ENCODE measurements around the gene SDK2.

DNA sequence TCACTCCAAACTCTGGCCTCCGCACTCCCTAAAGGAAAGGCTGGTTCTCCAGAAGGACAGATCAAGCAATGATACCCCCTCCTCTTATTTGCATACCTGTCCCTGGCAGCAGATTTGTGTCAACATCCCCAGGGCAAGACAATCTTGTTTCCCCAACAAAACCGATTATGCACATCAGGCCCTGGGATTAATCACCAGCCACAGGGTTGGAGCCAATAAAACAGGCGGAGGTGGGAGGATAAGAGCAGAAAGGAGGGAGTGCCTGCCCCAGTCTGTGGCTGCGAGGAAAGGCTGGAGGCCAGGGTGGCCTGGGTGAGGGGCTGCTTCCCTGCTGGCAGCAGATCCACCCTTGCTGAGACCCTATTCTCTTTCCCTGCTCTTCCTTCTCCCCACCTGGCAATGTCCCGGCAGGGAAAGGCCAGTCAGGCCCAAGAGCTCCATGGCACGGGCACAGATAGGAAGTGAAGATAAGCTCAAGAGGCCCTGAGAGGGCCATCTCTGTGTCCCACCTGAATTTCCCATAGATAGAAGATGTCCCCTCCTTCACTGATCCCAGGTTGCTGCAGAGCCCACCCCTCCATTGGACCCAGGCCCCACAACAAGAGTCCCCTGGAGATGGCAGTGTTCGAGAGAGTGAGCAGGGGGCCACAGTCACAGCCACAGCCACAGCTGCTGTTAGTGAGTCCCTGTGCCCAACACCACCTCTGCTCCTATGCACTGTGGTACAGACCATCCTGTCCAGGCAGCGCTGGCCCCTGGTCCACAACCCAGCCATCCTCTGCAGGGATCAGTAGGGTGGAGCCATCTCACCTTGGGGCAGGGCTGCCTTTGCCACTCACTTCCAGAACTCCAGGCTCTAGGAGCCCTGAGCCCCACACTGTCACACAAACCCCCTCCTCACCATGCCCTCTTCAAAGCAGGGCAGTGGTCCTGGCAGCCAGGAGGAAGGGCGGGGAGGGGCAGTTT, 137.5 kb downstream of the SDK2 start:
- no peak for TF ChIP-seq POLR2A (IDR thresholded peaks at IDR 0.05; ENCODE audit: low read depth, low read length)
- no peak for TF ChIP-seq SPI1 (IDR thresholded peaks at IDR 0.05; ENCODE audit: low read depth, low read length)
- no peak for TF ChIP-seq POLR2AphosphoS5 (IDR thresholded peaks at IDR 0.05; ENCODE audit: low read depth, low read length)
- no peak for TF ChIP-seq PAX5 (IDR thresholded peaks at IDR 0.05; ENCODE audit: insufficient read depth, low read length, severe bottlenecking)
- TF ChIP-seq TAF1 (IDR thresholded peaks at IDR 0.05; ENCODE audit: low read depth, low read length): no peak
- no peak for TF ChIP-seq POU2F2 (IDR thresholded peaks at IDR 0.05; ENCODE audit: low read depth, low read length)
